Loucy (cell line): ENCODE results near the gene TNFRSF1B.

ENCODE experiments used
- H2AFZ ChIP-seq: fragments of 200-600 bp; sonication (generic); 2 replicates; pipeline ENCODE4 v1.6.0; 2016; ENCODE audit warnings: antibody characterized with exemption, mild to moderate bottlenecking, low read length, moderate library complexity
- H3F3A ChIP-seq: fragments of 200-600 bp; 2 replicates; pipeline ENCODE4 v1.6.0; 2016; ENCODE audit warnings: antibody characterized with exemption, low read depth, mild to moderate bottlenecking
- H3K27me3 ChIP-seq: fragments of 200-600 bp; sonication (generic); 2 replicates; pipeline ENCODE4 v1.6.1; 2014; ENCODE audit warnings: low read length, mild to moderate bottlenecking; ENCODE audit not compliant: insufficient read depth, poor library complexity, severe bottlenecking
- H3K36me3 ChIP-seq: fragments of 200-600 bp; sonication (generic); 2 replicates; pipeline ENCODE4 v1.6.1; 2016; ENCODE audit warnings: low read length; ENCODE audit not compliant: insufficient read depth
- H3K4me1 ChIP-seq: fragments of 200-600 bp; sonication (generic); 2 replicates; pipeline ENCODE4 v1.5.1; 2014; ENCODE audit warnings: low read length, mild to moderate bottlenecking; ENCODE audit not compliant: insufficient read depth, poor library complexity, severe bottlenecking
- H3K4me2 ChIP-seq: fragments of 200-600 bp; sonication (generic); 2 replicates; pipeline ENCODE4 v1.6.0; 2014; ENCODE audit warnings: antibody characterized with exemption, low read length, low read depth, mild to moderate bottlenecking; ENCODE audit not compliant: poor library complexity, severe bottlenecking
- H3K4me3 ChIP-seq: fragments of 200-600 bp; sonication (generic); 2 replicates; pipeline ENCODE4 v1.5.1; 2014; ENCODE audit warnings: low read length, mild to moderate bottlenecking, mixed read lengths; ENCODE audit not compliant: poor library complexity, severe bottlenecking
- H3K79me2 ChIP-seq: fragments of 200-600 bp; sonication (generic); 2 replicates; pipeline ENCODE4 v1.6.1; 2014; ENCODE audit warnings: low read length; ENCODE audit not compliant: insufficient read depth
- H3K9ac ChIP-seq: fragments of 200-600 bp; sonication (generic); 2 replicates; pipeline ENCODE4 v1.6.0; 2014; ENCODE audit warnings: mild to moderate bottlenecking, low read depth, low read length, moderate library complexity; ENCODE audit not compliant: poor library complexity, severe bottlenecking
- H3K9me2 ChIP-seq: fragments of 200-600 bp; sonication (generic); replicated peaks from 2 replicates; pipeline ENCODE4 v1.6.1; 2016; ENCODE audit warnings: low read depth, low read length, mixed read lengths
- H3K9me3 ChIP-seq: fragments of 200-600 bp; sonication (generic); 2 replicates; pipeline ENCODE4 v1.6.1; 2014; ENCODE audit warnings: mild to moderate bottlenecking, antibody characterized with exemption, low read length, low read depth; ENCODE audit not compliant: insufficient read depth
- H4K20me1 ChIP-seq: fragments of 200-600 bp; sonication (generic); 2 replicates; pipeline ENCODE4 v1.6.0; 2014; ENCODE audit warnings: antibody characterized with exemption, low read length, mild to moderate bottlenecking; ENCODE audit not compliant: insufficient read depth, poor library complexity, severe bottlenecking
- EZH2phosphoT487 ChIP-seq: fragments of 200-600 bp; IDR thresholded peaks from 2 replicates; pipeline ENCODE4 v1.6.1; 2018; ENCODE audit warnings: antibody characterized with exemption, mild to moderate bottlenecking, moderate library complexity, borderline replicate concordance

The TNFRSF1B gene

DNA sequence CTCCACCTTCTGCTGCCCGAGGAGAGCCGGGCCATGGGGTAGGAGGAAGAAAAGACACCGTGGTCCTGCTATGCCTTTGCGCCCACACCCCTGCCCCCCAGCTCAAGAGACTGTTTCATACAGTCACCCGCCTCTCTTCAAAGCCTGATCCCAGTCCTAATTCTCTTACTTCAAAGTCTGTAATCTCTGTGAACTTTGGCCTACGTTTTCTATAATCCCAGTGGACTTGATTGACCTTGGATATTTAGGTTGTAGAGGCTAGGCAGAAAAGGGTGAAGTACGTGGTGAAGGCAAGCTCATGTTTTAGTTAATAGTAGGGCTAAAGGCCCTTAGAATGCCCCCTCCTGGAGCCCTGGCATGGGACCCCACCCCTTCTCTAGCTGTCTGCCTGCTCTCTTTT, 91.5 kb downstream of the TNFRSF1B start:
- peaks cover 6% of the 10 kb centered on the region for H3K4me1 ChIP-seq
- H4K20me1 ChIP-seq = no peaks in the 10 kb centered on the region
- no peak for TF ChIP-seq EZH2phosphoT487
- no peak overlapping the region for H3K4me3 ChIP-seq
- no peak overlapping the region for H2AFZ ChIP-seq
- no peak overlapping the region for H3K4me2 ChIP-seq
- H3K27me3 ChIP-seq = no peaks in the 10 kb centered on the region
- H3K9me2 ChIP-seq = no peaks in the 10 kb centered on the region
- H3K79me2 ChIP-seq = no peaks in the 10 kb centered on the region
- no peaks in the 10 kb centered on the region for H3F3A ChIP-seq
- peaks cover 59% of the 10 kb centered on the region; the same call in 1 of the 2 replicates for H3K36me3 ChIP-seq
- no peak overlapping the region for H3K9ac ChIP-seq
- H3K9me3 ChIP-seq = no peaks in the 10 kb centered on the region
